Measurements from ENCODE around the gene ATM. TPM values are rescaled to one million over a fixed set of nuclear protein-coding genes. Genes with fewer than 3 reads are reported as not detected.

Gene ATM
- total RNA-seq, 1 experiment from 2014 or later, result 39.5 TPM

DNA sequence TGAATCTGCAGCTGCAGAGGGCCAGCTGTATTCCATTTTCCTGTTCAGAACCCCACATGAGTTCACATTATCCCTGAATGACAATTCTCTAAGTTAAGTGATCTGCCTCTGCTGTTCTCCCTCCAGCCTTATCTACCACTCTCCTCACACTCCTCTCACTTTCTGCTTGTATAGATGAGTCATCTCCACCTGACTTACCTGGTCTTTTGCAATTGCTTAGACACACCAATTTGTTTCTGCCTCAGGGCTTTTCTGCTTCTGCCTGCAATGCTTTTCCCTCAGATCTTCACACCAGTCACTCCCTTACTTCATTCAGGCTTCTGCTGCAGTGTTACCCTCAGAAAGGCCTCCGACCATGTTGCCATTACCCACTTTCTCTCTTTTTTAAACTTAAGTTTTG lies 118.1 kb downstream of the ATM start:
- Mint-ChIP-seq H3K27ac (ENCODE audit: unreplicated experiment) (peak overlapping the region; percentile 92), H3K27me3 (ENCODE audit: unreplicated experiment) (no peaks in the 10 kb centered on the region), H3K4me1 (ENCODE audit: low read depth, unreplicated experiment) (peaks cover 16% of the 10 kb centered on the region), H3K4me3 (ENCODE audit: low read depth, unreplicated experiment) (no peak overlapping the region), H3K36me3 (ENCODE audit: insufficient read depth, unreplicated experiment) (peaks cover 6% of the 10 kb centered on the region), H3K9me3 (ENCODE audit: low read depth, unreplicated experiment) (no peaks in the 10 kb centered on the region)
- intact Hi-C loops (cut with micrococcal nuclease; ENCODE audit: unreplicated experiment), result loop anchor here (10.0 kb wide), 1 partner anchor 304 kb away; no protein-coding TSS in a partner anchor
- BruUV-seq (replicated peaks), result no TSS peak
- CTCF ChIA-PET, result no interaction called here
- TF ChIP-seq, protein P1, sequence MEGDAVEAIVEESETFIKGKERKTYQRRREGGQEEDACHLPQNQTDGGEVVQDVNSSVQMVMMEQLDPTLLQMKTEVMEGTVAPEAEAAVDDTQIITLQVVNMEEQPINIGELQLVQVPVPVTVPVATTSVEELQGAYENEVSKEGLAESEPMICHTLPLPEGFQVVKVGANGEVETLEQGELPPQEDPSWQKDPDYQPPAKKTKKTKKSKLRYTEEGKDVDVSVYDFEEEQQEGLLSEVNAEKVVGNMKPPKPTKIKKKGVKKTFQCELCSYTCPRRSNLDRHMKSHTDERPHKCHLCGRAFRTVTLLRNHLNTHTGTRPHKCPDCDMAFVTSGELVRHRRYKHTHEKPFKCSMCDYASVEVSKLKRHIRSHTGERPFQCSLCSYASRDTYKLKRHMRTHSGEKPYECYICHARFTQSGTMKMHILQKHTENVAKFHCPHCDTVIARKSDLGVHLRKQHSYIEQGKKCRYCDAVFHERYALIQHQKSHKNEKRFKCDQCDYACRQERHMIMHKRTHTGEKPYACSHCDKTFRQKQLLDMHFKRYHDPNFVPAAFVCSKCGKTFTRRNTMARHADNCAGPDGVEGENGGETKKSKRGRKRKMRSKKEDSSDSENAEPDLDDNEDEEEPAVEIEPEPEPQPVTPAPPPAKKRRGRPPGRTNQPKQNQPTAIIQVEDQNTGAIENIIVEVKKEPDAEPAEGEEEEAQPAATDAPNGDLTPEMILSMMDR (IDR thresholded peaks at IDR 0.05; ENCODE audit: unreplicated experiment), result no peak
- DNase-seq, result peak; percentile 24

DNA sequence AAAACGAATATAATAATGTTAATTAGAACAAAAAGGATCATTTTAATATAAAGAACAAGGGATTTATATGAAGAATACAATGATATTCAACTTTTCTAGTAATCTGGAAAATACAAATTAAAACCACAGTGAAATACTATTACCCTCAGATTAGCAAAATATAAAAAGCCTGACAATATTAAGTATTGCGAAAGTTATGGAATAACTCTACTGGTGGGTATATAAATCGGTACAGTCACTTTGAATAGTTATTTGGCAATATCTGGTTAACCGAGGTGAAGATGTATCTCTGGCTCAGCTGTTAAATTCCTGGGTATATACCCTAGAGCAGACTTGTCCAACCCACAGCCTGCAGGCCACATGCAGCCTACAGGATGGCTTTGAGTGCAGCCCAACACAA lies 118.8 kb downstream of the ATM start:
- no TSS peak for BruUV-seq (replicated peaks)
- H3K27ac Mint-ChIP-seq (ENCODE audit: unreplicated experiment), result no peak overlapping the region
- peaks cover 16% of the 10 kb centered on the region for H3K4me1 Mint-ChIP-seq (ENCODE audit: low read depth, unreplicated experiment)
- no peak for DNase-seq
- TF ChIP-seq, protein P1 (IDR thresholded peaks at IDR 0.05; ENCODE audit: unreplicated experiment), result no peak
- H3K9me3 Mint-ChIP-seq (ENCODE audit: low read depth, unreplicated experiment), result no peaks in the 10 kb centered on the region
- intact Hi-C loops (cut with micrococcal nuclease; ENCODE audit: unreplicated experiment), result loop anchor here (10.0 kb wide), 1 partner anchor 303 kb away; no protein-coding TSS in a partner anchor
- H3K4me3 Mint-ChIP-seq (ENCODE audit: low read depth, unreplicated experiment), result no peak overlapping the region
- CTCF ChIA-PET, result no interaction called here
- H3K36me3 Mint-ChIP-seq (ENCODE audit: insufficient read depth, unreplicated experiment), result peaks cover 6% of the 10 kb centered on the region
- no peaks in the 10 kb centered on the region for H3K27me3 Mint-ChIP-seq (ENCODE audit: unreplicated experiment)

DNA sequence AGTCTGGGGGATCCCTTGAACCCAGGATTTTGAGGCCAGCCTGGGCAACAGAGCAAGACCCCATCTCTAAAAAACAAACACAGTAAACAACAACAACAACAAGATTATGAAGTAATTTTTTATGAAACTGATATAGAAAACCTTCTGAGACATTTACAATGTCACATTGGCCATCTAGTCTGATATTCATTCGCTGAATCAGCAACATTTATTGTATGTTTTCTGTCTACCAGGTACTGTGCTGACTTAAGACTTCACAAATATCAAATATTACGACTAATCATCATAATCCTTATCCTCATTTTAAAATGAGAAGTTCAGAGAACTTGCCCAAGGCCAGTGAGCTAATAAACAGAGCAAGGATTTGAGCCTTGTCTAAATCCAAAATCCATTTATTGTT lies 120.8 kb downstream of the ATM start:
- Mint-ChIP-seq H3K36me3 (ENCODE audit: insufficient read depth, unreplicated experiment) (peaks cover 6% of the 10 kb centered on the region), H3K27ac (ENCODE audit: unreplicated experiment) (no peak overlapping the region), H3K4me3 (ENCODE audit: low read depth, unreplicated experiment) (no peak overlapping the region), H3K27me3 (ENCODE audit: unreplicated experiment) (no peaks in the 10 kb centered on the region), H3K9me3 (ENCODE audit: low read depth, unreplicated experiment) (no peaks in the 10 kb centered on the region), H3K4me1 (ENCODE audit: low read depth, unreplicated experiment) (peaks cover 16% of the 10 kb centered on the region)
- intact Hi-C loops (cut with micrococcal nuclease; ENCODE audit: unreplicated experiment), result loop anchor here (10.0 kb wide), 1 partner anchor 301 kb away; no protein-coding TSS in a partner anchor
- no peak for DNase-seq
- TF ChIP-seq, protein P1 (IDR thresholded peaks at IDR 0.05; ENCODE audit: unreplicated experiment), result no peak
- CTCF ChIA-PET, result no interaction called here
- BruUV-seq (replicated peaks), result no TSS peak

DNA sequence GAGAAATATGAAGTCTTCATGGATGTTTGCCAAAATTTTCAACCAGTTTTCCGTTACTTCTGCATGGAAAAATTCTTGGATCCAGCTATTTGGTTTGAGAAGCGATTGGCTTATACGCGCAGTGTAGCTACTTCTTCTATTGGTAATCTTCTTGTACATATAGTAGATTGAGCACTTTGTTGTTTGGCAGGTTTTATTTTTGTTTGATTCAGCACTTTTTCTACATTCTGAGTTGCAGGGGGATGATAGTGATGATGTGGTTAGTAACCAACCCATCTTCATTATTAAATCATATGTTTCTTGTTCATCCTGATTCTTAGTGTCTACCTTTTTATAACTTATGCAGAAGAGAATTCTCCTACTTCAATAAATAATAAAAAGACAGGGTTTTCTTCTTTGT lies 122.9 kb downstream of the ATM start:
- peaks cover 5% of the 10 kb centered on the region for H3K36me3 Mint-ChIP-seq (ENCODE audit: insufficient read depth, unreplicated experiment)
- H3K27ac Mint-ChIP-seq (ENCODE audit: unreplicated experiment), result no peak overlapping the region
- CTCF ChIA-PET, result no interaction called here
- TF ChIP-seq, protein P1 (IDR thresholded peaks at IDR 0.05; ENCODE audit: unreplicated experiment), result no peak
- no peaks in the 10 kb centered on the region for H3K27me3 Mint-ChIP-seq (ENCODE audit: unreplicated experiment)
- no TSS peak for BruUV-seq (replicated peaks)
- H3K4me3 Mint-ChIP-seq (ENCODE audit: low read depth, unreplicated experiment), result no peak overlapping the region
- peaks cover 7% of the 10 kb centered on the region for H3K4me1 Mint-ChIP-seq (ENCODE audit: low read depth, unreplicated experiment)
- H3K9me3 Mint-ChIP-seq (ENCODE audit: low read depth, unreplicated experiment), result no peaks in the 10 kb centered on the region
- no peak for DNase-seq
- intact Hi-C loops (cut with micrococcal nuclease; ENCODE audit: unreplicated experiment), result loop anchor here (10.0 kb wide), 1 partner anchor 299 kb away; no protein-coding TSS in a partner anchor
